Osteoblast (primary cell): ENCODE measurements around the gene PWP1. TPM values are rescaled to one million over a fixed set of nuclear protein-coding genes. Genes with fewer than 3 reads are reported as not detected.

ENCODE experiments used
- DNase-seq: peaks from one replicate; pipeline ENCODE4 v3.0.0; 2011; ENCODE audit warnings: low spot score, mixed read lengths; ENCODE audit not compliant: insufficient read length; ENCODE audit errors: missing footprints
- H2AFZ ChIP-seq: 2 replicates; pipeline ENCODE4 v1.6.0; 2011; ENCODE audit warnings: mild to moderate bottlenecking, low read length
- H3K27ac ChIP-seq: 2 replicates; pipeline ENCODE4 v1.5.1; 2011; ENCODE audit warnings: mild to moderate bottlenecking, low read depth, low read length, moderate library complexity
- H3K27me3 ChIP-seq: 2 replicates; pipeline ENCODE4 v1.6.0; 2012; ENCODE audit warnings: mild to moderate bottlenecking, control low read depth, inconsistent platforms, low read length, moderate library complexity; ENCODE audit not compliant: insufficient read depth
- H3K36me3 ChIP-seq: 2 replicates; pipeline ENCODE4 v1.5.1; 2011; ENCODE audit warnings: mild to moderate bottlenecking, low read length, control low read depth, moderate library complexity; ENCODE audit not compliant: insufficient read depth
- H3K4me1 ChIP-seq: 2 replicates; pipeline ENCODE4 v1.5.1; 2011; ENCODE audit warnings: mild to moderate bottlenecking, low read length, control low read depth, moderate library complexity; ENCODE audit not compliant: insufficient read depth
- H3K4me2 ChIP-seq: 2 replicates; pipeline ENCODE4 v1.6.0; 2011; ENCODE audit warnings: mild to moderate bottlenecking, low read length; ENCODE audit not compliant: insufficient read depth
- H3K4me3 ChIP-seq: fragments of 200-600 bp; sonication (generic); 3 replicates; pipeline ENCODE4 v1.5.1; 2012; ENCODE audit warnings: mild to moderate bottlenecking, low read length, inconsistent platforms; ENCODE audit not compliant: insufficient read depth
- H3K79me2 ChIP-seq: 2 replicates; pipeline ENCODE4 v1.6.0; 2012; ENCODE audit warnings: mild to moderate bottlenecking, low read length, control low read depth, inconsistent platforms; ENCODE audit not compliant: insufficient read depth
- H3K9me3 ChIP-seq: 2 replicates; pipeline ENCODE4 v1.5.1; 2011; ENCODE audit warnings: low read depth, low read length, control low read depth
- H4K20me1 ChIP-seq: 2 replicates; pipeline ENCODE4 v1.6.0; 2012; ENCODE audit warnings: mild to moderate bottlenecking, low read length, control low read depth; ENCODE audit not compliant: insufficient read depth
- CTCF ChIP-seq: IDR thresholded peaks from 2 replicates; pipeline ENCODE4 v1.5.1; 2011; ENCODE audit warnings: mild to moderate bottlenecking, low read depth, low read length, moderate library complexity; ENCODE audit errors: extremely low read depth
- total RNA-seq: library from RNA; depleted of rRNA; stranded (reverse); fragments of >200 nt; gene quantifications from 2 replicates; pipeline ENCODE4 v1.2.3, GENCODE V29; 2012

PWP1 gene
- total RNA-seq, 1 donor = 72.0 TPM

GRCh38 chr12:107657133-107657532 lies 28.5 kb upstream of the PWP1 start:
- Histone ChIP-seq H3K9me3 (no peaks in the 10 kb centered on the region), H3K36me3 (no peaks in the 10 kb centered on the region), H3K4me2 (no peak overlapping the region), H3K79me2 (no peaks in the 10 kb centered on the region), H4K20me1 (no peaks in the 10 kb centered on the region), H3K4me3 (no peak overlapping the region), H3K27me3 (no peaks in the 10 kb centered on the region), H2AFZ (no peak overlapping the region), H3K4me1 (no peaks in the 10 kb centered on the region), H3K27ac (no peak overlapping the region)
- no peak for DNase-seq
- no peak for TF ChIP-seq CTCF

- Histone ChIP-seq H3K9me3 (no peaks in the 10 kb centered on the region), H2AFZ (no peak overlapping the region), H3K4me1 (no peaks in the 10 kb centered on the region), H3K36me3 (no peaks in the 10 kb centered on the region), H3K27me3 (no peaks in the 10 kb centered on the region), H3K27ac (no peak overlapping the region), H3K4me2 (no peak overlapping the region), H4K20me1 (no peaks in the 10 kb centered on the region), H3K4me3 (no peak overlapping the region), H3K79me2 (no peaks in the 10 kb centered on the region)
- no peak for DNase-seq
- TF ChIP-seq CTCF = no peak
Observed at GRCh38 chr12:107657621-107658020, 28.0 kb upstream of the PWP1 start.

- Histone ChIP-seq H3K36me3 (no peaks in the 10 kb centered on the region), H3K4me2 (no peak overlapping the region), H3K27ac (no peak overlapping the region), H3K4me1 (no peaks in the 10 kb centered on the region), H4K20me1 (no peaks in the 10 kb centered on the region), H2AFZ (no peak overlapping the region), H3K4me3 (no peak overlapping the region), H3K79me2 (no peaks in the 10 kb centered on the region), H3K9me3 (no peaks in the 10 kb centered on the region), H3K27me3 (no peaks in the 10 kb centered on the region)
- TF ChIP-seq CTCF = no peak
- DNase-seq = no peak
Observed at GRCh38 chr12:107660235-107660634, 25.4 kb upstream of the PWP1 start.

- no peaks in the 10 kb centered on the region for H3K9me3 ChIP-seq
- H2AFZ ChIP-seq = no peak overlapping the region
- H3K27ac ChIP-seq = no peak overlapping the region
- H3K79me2 ChIP-seq = no peaks in the 10 kb centered on the region
- H3K4me1 ChIP-seq = no peaks in the 10 kb centered on the region
- no peaks in the 10 kb centered on the region for H4K20me1 ChIP-seq
- H3K27me3 ChIP-seq = no peaks in the 10 kb centered on the region
- no peak overlapping the region for H3K4me3 ChIP-seq
- no peak overlapping the region for H3K4me2 ChIP-seq
- no peaks in the 10 kb centered on the region for H3K36me3 ChIP-seq
- no peak for TF ChIP-seq CTCF
- no peak for DNase-seq
Observed at GRCh38 chr12:107660861-107661415, 24.7 kb upstream of the PWP1 start.
